PC-9 (cell line): ENCODE measurements around the gene GDF10.

ENCODE experiments used
- CTCF ChIP-seq: fragments of 200-600 bp; sonication (generic); conservative IDR thresholded peaks from 2 replicates; pipeline ENCODE4 v1.6.1; 2017; ENCODE audit warnings: mixed run types, antibody characterized with exemption, mild to moderate bottlenecking, moderate library complexity
- EZH2 ChIP-seq: fragments of 200-600 bp; sonication (generic); IDR thresholded peaks from 2 replicates; pipeline ENCODE4 v1.8.0; 2017; ENCODE audit warnings: antibody characterized with exemption, low read depth

- no peak for TF ChIP-seq CTCF
- no peak for TF ChIP-seq EZH2
Measured at GRCh38 chr10:47354900-47355299, 54.9 kb downstream of the GDF10 start.
